Measurements from ENCODE around the gene C4orf54.

Gene C4orf54

DNA sequence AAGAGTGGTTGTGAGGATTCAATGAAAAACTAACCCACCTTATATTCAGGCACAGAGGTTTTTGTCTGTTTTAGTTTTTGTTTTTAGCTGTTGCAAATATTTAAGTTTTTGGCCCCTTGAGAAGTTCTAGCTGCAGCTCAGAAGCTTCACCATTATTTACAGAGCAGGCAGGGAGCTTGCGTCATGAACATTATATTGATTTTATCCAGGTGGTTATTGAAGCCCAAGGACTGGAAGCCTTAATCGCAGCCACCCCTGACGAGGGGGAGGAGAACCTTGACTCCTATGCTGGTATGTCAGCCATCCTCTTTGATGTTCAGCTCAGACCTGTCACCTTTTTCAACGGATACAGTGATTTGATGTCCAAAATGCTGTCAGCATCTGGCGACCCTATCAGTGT lies 44.9 kb downstream of the C4orf54 start:
- TF ChIP-seq, protein P1, sequence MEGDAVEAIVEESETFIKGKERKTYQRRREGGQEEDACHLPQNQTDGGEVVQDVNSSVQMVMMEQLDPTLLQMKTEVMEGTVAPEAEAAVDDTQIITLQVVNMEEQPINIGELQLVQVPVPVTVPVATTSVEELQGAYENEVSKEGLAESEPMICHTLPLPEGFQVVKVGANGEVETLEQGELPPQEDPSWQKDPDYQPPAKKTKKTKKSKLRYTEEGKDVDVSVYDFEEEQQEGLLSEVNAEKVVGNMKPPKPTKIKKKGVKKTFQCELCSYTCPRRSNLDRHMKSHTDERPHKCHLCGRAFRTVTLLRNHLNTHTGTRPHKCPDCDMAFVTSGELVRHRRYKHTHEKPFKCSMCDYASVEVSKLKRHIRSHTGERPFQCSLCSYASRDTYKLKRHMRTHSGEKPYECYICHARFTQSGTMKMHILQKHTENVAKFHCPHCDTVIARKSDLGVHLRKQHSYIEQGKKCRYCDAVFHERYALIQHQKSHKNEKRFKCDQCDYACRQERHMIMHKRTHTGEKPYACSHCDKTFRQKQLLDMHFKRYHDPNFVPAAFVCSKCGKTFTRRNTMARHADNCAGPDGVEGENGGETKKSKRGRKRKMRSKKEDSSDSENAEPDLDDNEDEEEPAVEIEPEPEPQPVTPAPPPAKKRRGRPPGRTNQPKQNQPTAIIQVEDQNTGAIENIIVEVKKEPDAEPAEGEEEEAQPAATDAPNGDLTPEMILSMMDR (IDR thresholded peaks at IDR 0.05; ENCODE audit: low read depth, low read length): no peak
- no peak overlapping the region for H3K4me3 ChIP-seq (ENCODE audit: low read depth, low read length)

DNA sequence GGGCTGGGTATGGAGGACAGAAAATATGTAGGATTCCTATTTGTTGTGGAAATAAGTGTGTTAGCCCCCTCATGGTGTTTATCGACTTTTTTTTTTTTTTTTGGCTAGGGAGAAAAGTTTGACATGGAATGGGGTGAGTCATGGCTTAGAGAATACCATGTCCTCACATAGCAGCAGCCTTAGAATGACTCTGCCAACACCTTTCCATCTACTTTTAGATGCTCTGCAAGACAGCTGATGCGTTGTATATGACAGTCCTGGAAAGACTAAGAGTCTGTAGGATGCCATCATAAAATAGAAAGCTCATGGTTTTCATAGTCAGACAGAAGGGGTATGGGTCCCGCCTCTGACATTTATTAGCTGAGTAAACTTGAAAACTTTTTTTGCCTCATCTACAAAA lies 45.3 kb downstream of the C4orf54 start:
- no peak overlapping the region for H3K4me3 ChIP-seq (ENCODE audit: low read depth, low read length)
- TF ChIP-seq, protein P1 (IDR thresholded peaks at IDR 0.05; ENCODE audit: low read depth, low read length): no peak

DNA sequence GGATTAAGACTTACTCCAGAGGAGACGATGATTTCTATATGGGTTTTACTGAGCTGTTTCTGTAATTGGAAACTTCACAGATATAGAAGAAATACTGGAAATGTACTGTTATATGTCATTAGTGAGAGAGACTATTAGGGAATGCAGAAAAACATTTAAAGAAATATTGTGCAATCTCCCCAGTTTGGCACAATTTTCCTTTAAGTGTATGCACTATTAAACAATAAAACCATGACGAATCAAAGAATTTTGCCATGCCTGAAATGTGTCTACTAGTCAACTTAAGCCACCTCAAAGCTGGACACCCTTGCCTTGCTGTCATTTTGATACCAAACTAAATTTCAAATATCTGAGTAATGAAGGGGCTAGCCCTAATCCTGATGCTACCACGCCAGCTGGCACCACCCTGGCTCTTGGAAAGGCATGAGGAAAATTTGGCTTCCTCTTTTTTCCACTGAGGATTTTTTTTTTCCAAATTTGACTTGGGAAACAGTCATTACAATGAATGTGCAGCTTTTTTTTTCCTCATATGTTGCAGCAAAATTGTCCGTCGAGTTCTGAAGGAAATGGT lies 46.9 kb downstream of the C4orf54 start:
- H3K4me3 ChIP-seq (ENCODE audit: low read depth, low read length): no peak overlapping the region
- TF ChIP-seq, protein P1 (IDR thresholded peaks at IDR 0.05; ENCODE audit: low read depth, low read length): no peak

DNA sequence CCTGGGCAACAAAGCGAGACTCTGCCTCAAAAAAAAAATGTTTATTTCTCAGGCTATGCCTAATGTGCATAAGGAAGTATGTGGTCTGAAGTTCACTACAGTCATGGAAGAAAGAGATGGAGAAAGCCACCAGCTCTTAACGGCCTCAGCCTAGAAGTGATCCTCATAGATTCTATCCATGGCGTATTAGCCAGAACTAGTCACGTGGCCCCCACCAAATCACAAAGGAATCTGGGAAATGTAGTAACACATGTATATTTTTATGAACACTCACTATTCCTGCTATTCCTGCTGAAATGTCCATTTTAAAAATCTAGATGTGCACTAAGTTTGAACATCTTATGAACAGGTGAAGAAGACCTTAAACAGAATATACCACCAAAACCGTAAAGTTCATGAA lies 49.2 kb downstream of the C4orf54 start:
- H3K4me3 ChIP-seq (ENCODE audit: low read depth, low read length): no peak overlapping the region
- TF ChIP-seq, protein P1 (IDR thresholded peaks at IDR 0.05; ENCODE audit: low read depth, low read length): no peak
